ENCODE data around the gene CTNNA3.

The CTNNA3 gene

DNA sequence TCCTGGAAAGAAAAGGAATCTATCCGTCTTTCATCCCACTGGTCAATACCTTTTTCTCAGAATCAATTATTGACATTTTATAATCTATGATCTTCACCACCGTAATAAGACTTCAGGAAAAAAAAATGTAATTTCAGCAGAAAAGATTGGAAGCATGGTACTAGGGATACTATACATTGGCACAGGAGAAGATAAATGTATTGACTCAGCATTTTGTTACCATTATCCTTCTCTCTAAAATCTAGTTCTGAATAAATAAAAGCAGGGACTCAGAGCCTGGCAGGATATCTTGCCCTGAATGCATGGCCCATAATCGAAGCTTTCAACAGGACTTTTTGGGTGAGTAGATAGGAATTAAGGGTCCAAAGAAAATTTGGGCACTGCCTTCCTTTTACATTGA, 649.5 kb downstream of the CTNNA3 start (continued):
- TF ChIP-seq PRDM4 (tag by site-specific recombination; IDR thresholded peaks at IDR 0.05) (no peak), ZNF488 (tag by site-specific recombination; IDR thresholded peaks at IDR 0.05) (no peak), ZNF311 (tag by site-specific recombination; IDR thresholded peaks at IDR 0.05; ENCODE audit: borderline replicate concordance) (no peak), ZNF561 (tag by site-specific recombination; IDR thresholded peaks at IDR 0.05; ENCODE audit: borderline replicate concordance) (no peak)
- TF ChIP-seq, protein P1, sequence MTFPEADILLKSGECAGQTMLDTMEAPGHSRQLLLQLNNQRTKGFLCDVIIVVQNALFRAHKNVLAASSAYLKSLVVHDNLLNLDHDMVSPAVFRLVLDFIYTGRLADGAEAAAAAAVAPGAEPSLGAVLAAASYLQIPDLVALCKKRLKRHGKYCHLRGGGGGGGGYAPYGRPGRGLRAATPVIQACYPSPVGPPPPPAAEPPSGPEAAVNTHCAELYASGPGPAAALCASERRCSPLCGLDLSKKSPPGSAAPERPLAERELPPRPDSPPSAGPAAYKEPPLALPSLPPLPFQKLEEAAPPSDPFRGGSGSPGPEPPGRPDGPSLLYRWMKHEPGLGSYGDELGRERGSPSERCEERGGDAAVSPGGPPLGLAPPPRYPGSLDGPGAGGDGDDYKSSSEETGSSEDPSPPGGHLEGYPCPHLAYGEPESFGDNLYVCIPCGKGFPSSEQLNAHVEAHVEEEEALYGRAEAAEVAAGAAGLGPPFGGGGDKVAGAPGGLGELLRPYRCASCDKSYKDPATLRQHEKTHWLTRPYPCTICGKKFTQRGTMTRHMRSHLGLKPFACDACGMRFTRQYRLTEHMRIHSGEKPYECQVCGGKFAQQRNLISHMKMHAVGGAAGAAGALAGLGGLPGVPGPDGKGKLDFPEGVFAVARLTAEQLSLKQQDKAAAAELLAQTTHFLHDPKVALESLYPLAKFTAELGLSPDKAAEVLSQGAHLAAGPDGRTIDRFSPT (tag by site-specific recombination; IDR thresholded peaks at IDR 0.05): no peak
- TF ChIP-seq, protein P2, sequence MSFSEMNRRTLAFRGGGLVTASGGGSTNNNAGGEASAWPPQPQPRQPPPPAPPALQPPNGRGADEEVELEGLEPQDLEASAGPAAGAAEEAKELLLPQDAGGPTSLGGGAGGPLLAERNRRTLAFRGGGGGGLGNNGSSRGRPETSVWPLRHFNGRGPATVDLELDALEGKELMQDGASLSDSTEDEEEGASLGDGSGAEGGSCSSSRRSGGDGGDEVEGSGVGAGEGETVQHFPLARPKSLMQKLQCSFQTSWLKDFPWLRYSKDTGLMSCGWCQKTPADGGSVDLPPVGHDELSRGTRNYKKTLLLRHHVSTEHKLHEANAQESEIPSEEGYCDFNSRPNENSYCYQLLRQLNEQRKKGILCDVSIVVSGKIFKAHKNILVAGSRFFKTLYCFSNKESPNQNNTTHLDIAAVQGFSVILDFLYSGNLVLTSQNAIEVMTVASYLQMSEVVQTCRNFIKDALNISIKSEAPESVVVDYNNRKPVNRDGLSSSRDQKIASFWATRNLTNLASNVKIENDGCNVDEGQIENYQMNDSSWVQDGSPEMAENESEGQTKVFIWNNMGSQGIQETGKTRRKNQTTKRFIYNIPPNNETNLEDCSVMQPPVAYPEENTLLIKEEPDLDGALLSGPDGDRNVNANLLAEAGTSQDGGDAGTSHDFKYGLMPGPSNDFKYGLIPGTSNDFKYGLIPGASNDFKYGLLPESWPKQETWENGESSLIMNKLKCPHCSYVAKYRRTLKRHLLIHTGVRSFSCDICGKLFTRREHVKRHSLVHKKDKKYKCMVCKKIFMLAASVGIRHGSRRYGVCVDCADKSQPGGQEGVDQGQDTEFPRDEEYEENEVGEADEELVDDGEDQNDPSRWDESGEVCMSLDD (tag by site-specific recombination; IDR thresholded peaks at IDR 0.05): no peak

DNA sequence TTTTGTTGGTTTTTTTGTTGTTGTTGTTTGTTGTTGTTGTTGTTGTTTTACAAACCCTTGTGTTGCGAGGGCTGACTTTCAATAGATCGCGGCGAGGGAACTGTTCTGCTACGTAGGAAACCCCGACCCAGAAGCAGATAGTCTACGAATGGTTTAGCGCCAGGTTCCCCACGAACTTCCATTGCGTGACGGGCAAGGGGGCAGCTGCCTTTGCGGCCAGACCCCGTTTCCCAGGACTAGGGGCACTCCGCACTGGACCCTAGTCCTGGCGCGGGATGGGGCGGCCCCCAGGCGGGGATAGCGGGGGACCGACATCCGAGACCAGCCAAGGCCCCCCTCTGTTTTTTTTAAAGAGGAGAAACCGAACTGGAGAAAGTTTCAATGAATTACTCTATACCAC, 650.6 kb downstream of the CTNNA3 start:
- POLR2A ChIA-PET: no interaction called here
- CTCF ChIA-PET: no interaction called here
- Histone ChIP-seq H3K27ac (ENCODE audit: extremely low read depth, low read depth, low read length) (no peak overlapping the region), H3K4me1 (ENCODE audit: control insufficient read depth, insufficient read depth, low read length) (peaks cover 4% of the 10 kb centered on the region; the same call in 1 of the 2 replicates), H3K4me3 (ENCODE audit: low read depth, low read length) (no peak overlapping the region), H3K9me3 (ENCODE audit: control insufficient read depth, insufficient read depth, low read depth, low read length) (no peaks in the 10 kb centered on the region), H3K36me3 (ENCODE audit: control insufficient read depth in 2 of 2, insufficient read depth in 1 of 2, low read length in 2 of 2) (no peaks in the 10 kb centered on the region)
- peak; percentile 84 for TF ChIP-seq ZNF202 (tag by site-specific recombination; IDR thresholded peaks at IDR 0.05; ENCODE audit: borderline replicate concordance)
- TF ChIP-seq, protein P3, sequence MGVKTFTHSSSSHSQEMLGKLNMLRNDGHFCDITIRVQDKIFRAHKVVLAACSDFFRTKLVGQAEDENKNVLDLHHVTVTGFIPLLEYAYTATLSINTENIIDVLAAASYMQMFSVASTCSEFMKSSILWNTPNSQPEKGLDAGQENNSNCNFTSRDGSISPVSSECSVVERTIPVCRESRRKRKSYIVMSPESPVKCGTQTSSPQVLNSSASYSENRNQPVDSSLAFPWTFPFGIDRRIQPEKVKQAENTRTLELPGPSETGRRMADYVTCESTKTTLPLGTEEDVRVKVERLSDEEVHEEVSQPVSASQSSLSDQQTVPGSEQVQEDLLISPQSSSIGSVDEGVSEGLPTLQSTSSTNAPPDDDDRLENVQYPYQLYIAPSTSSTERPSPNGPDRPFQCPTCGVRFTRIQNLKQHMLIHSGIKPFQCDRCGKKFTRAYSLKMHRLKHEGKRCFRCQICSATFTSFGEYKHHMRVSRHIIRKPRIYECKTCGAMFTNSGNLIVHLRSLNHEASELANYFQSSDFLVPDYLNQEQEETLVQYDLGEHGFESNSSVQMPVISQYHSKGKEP (tag by site-specific recombination; IDR thresholded peaks at IDR 0.05): no peak

DNA sequence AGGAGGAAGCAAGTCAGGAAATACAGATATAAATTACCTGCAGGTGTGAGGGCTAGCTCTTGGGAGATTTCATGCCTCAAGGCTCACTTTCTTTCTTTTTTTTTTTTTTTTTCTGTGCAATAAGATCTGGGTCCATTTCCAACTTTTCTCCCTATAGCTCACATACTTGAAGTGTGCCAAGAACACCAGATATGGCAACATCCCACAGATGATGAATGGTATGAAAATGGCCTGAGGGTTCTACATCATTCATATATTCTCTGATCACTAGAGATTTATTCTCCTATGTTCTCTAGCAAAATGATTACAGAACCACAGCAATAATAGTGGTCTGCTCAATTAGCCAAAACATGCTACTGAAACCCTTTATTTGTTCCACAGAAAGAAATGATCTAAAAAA, 653.0 kb downstream of the CTNNA3 start:
- peaks cover 4% of the 10 kb centered on the region; the same call in 1 of the 2 replicates for H3K4me1 ChIP-seq (ENCODE audit: control insufficient read depth, insufficient read depth, low read length)
- ChIA-PET POLR2A (no interaction called here), CTCF (interaction anchor here (0.6 kb wide), 1 partner anchor 467 kb away, joined by 4 read pairs; no protein-coding TSS in a partner anchor)
- no peaks in the 10 kb centered on the region for H3K9me3 ChIP-seq (ENCODE audit: control insufficient read depth, insufficient read depth, low read depth, low read length)
- H3K36me3 ChIP-seq (ENCODE audit: control insufficient read depth in 2 of 2, insufficient read depth in 1 of 2, low read length in 2 of 2): no peaks in the 10 kb centered on the region
- TF ChIP-seq PRDM1 (tag by site-specific recombination; IDR thresholded peaks at IDR 0.05) (no peak), ZNF114 (tag by site-specific recombination; IDR thresholded peaks at IDR 0.05) (no peak), GLIS2 (tag by site-specific recombination; IDR thresholded peaks at IDR 0.05) (no peak), ZFP3 (tag by site-specific recombination; IDR thresholded peaks at IDR 0.05; ENCODE audit: low read depth) (no peak), ZNF37A (tag by site-specific recombination; IDR thresholded peaks at IDR 0.05) (no peak)
- H3K27ac ChIP-seq (ENCODE audit: extremely low read depth, low read depth, low read length): no peak overlapping the region
- no peak overlapping the region for H3K4me3 ChIP-seq (ENCODE audit: low read depth, low read length)
